Thyroid gland (tissue), 4 donors: ENCODE results near the gene ABCB10. TPM values are rescaled to one million over a fixed set of nuclear protein-coding genes. Genes with fewer than 3 reads are reported as not detected.

ENCODE experiments used
- DNase-seq, 2 donors: peaks; one replicate each; pipeline ENCODE4 v3.0.0-alpha.2; 2019
- H3K27ac ChIP-seq, 3 donors: fragments of 200-600 bp; sonication (generic); 1 replicate in 2 of 3; 2 replicates in 1 of 3; pipeline ENCODE4 v1.5.1; 2016 to 2019; ENCODE audit warnings: mild to moderate bottlenecking in 1 of 3, moderate library complexity in 1 of 3
- H3K27me3 ChIP-seq: fragments of 200-600 bp; sonication (generic); one replicate; pipeline ENCODE4 v1.5.1; 2019
- H3K36me3 ChIP-seq, 2 donors: fragments of 200-600 bp; sonication (generic); one replicate each; pipeline ENCODE4 v1.5.1; 2016 to 2019
- H3K4me1 ChIP-seq, 2 donors: fragments of 200-600 bp; sonication (generic); one replicate each; pipeline ENCODE4 v1.5.1; 2017 to 2019
- H3K4me3 ChIP-seq, 3 donors: fragments of 200-600 bp; sonication (generic); replicated peaks in 1 of 3; 1 replicate in 2 of 3; 2 replicates in 1 of 3; pipeline ENCODE4 v1.5.1; 2016; ENCODE audit warnings: mild to moderate bottlenecking in 1 of 3
- H3K9me3 ChIP-seq: fragments of 200-600 bp; sonication (generic); one replicate; pipeline ENCODE4 v1.5.1; 2017
- CTCF ChIP-seq, 6 experiments: fragments of 200-600 bp in 3 of 6; fragments of 450-650 bp in 3 of 6; sonication (generic) in 3 of 6; IDR thresholded peaks; one replicate each; pipeline ENCODE4 v1.5.1; 2016 to 2019; ENCODE audit warnings: antibody characterized with exemption in 6 of 6, mild to moderate bottlenecking in 2 of 6, inconsistent platforms in 1 of 6, moderate library complexity in 1 of 6
- POLR2A ChIP-seq, 2 donors: fragments of 450-650 bp; IDR thresholded peaks; one replicate each; pipeline ENCODE4 v1.6.1; 2017; ENCODE audit warnings: antibody characterized with exemption in 2 of 2, mild to moderate bottlenecking in 2 of 2, moderate library complexity in 1 of 2
- WGBS, 2 donors: methylation state at CpG; one replicate each; pipeline ENCODE4 v1.1.5; 2017; 5-methylcytosine and 5-hydroxymethylcytosine counted together
- intact Hi-C: fragments of 100-400 bp; cut with DNase I; formaldehyde crosslinking; loops from one replicate; pipeline ENCODE4 v1.15.1; 2023
- total RNA-seq, 4 donors: library from RNA; depleted of rRNA; stranded (reverse); fragments of >200 nt; gene quantifications; one replicate each; pipeline ENCODE4 v1.2.3, GENCODE V29; 2016

ABCB10 gene
- total RNA-seq, 4 donors from 2014 or later, result 13.7 to 22.6 (median 17.8) TPM

GRCh38 chr1:229593800-229594199 is 35.3 kb upstream of the ABCB10 start:
- Histone ChIP-seq H3K4me1 (peaks cover 10 to 12% of the 10 kb centered on the region in 2 donors), H3K36me3 (peaks cover 11 to 12% of the 10 kb centered on the region in 2 donors), H3K9me3 (no peaks in the 10 kb centered on the region), H3K27ac (no peak overlapping the region), H3K4me3 (no peak overlapping the region), H3K27me3 (no peaks in the 10 kb centered on the region)
- WGBS, 2 donors, result 92% methylated on average over 12 of the region's 12 CpGs
- intact Hi-C loops, result no loop called here
- TF ChIP-seq POLR2A (IDR thresholded peaks at IDR 0.05), result no peak
- TF ChIP-seq CTCF (IDR thresholded peaks at IDR 0.05), result no peak
- no peak for DNase-seq

- intact Hi-C loops, result no loop called here
- no peak for DNase-seq
- H3K27ac ChIP-seq, result no peak overlapping the region
- TF ChIP-seq CTCF (IDR thresholded peaks at IDR 0.05), result no peak
- TF ChIP-seq POLR2A (IDR thresholded peaks at IDR 0.05), result no peak
- no peaks in the 10 kb centered on the region for H3K27me3 ChIP-seq
- no peaks in the 10 kb centered on the region for H3K4me1 ChIP-seq
- H3K9me3 ChIP-seq, result no peaks in the 10 kb centered on the region
- WGBS, 2 donors, result 92 to 95% methylated on average over 5 of the region's 5 CpGs
- no peak overlapping the region for H3K4me3 ChIP-seq
- H3K36me3 ChIP-seq, result peaks cover 11 to 12% of the 10 kb centered on the region in 2 donors
These were observed 31.6 kb upstream of the ABCB10 start for GRCh38 chr1:229590119-229590518.

GRCh38 chr1:229585338-229585737 is 26.8 kb upstream of the ABCB10 start:
- intact Hi-C loops, result no loop called here
- Histone ChIP-seq H3K4me1 (peaks cover 7 to 10% of the 10 kb centered on the region in 2 donors), H3K4me3 (no peak overlapping the region), H3K36me3 (no peaks in the 10 kb centered on the region), H3K27me3 (no peaks in the 10 kb centered on the region), H3K9me3 (no peaks in the 10 kb centered on the region), H3K27ac (no peak overlapping the region)
- TF ChIP-seq CTCF (IDR thresholded peaks at IDR 0.05) (no peak), POLR2A (IDR thresholded peaks at IDR 0.05) (no peak)
- no peak for DNase-seq
- 77 to 89% methylated on average over 2 of the region's 2 CpGs for WGBS, 2 donors

GRCh38 chr1:229582715-229583114 is 24.2 kb upstream of the ABCB10 start:
- WGBS, 2 donors, result 97% methylated on average over 4 of the region's 4 CpGs
- H3K4me1 ChIP-seq, result peaks cover 18 to 30% of the 10 kb centered on the region in 2 donors
- no peak overlapping the region for H3K4me3 ChIP-seq
- no peaks in the 10 kb centered on the region for H3K9me3 ChIP-seq
- no peak for DNase-seq
- no peaks in the 10 kb centered on the region for H3K27me3 ChIP-seq
- no peaks in the 10 kb centered on the region for H3K36me3 ChIP-seq
- no peak for TF ChIP-seq POLR2A (IDR thresholded peaks at IDR 0.05)
- intact Hi-C loops, result no loop called here
- peak overlapping the region in 2 of 3 donors; percentile 7 to 39 for H3K27ac ChIP-seq

- no peaks in the 10 kb centered on the region for H3K27me3 ChIP-seq
- intact Hi-C loops, result no loop called here
- H3K27ac ChIP-seq, result peak overlapping the region in 2 of 3 donors; percentile 7 to 39
- H3K4me3 ChIP-seq, result no peak overlapping the region
- TF ChIP-seq CTCF (IDR thresholded peaks at IDR 0.05), result no peak
- TF ChIP-seq POLR2A (IDR thresholded peaks at IDR 0.05), result no peak
- DNase-seq, result peak; percentile 59 to 90
- peaks cover 18 to 30% of the 10 kb centered on the region in 2 donors for H3K4me1 ChIP-seq
- 19 to 33% methylated on average over 11 of the region's 11 CpGs for WGBS, 2 donors
- no peaks in the 10 kb centered on the region for H3K9me3 ChIP-seq
- H3K36me3 ChIP-seq, result no peaks in the 10 kb centered on the region
These were observed 23.6 kb upstream of the ABCB10 start for GRCh38 chr1:229582011-229582694.
